Activated CD8-positive, alpha-beta memory T cell treated with anti-CD3 and anti-CD28 coated beads, Interleukin-2, amount 50 U/mL, for 24 hours (primary cell): ENCODE measurements around the gene GOLGA6B.
"Not testable (repeated sequence)": the region's sequence is repeated elsewhere in the genome, so short reads cannot be mapped to it uniquely, and the experiment has no call there.

Experiments
- DNase-seq: peaks from one replicate; pipeline ENCODE4 v3.0.0-alpha.2; 2020; ENCODE audit errors: extremely low read depth

Gene GOLGA6B, protein sequence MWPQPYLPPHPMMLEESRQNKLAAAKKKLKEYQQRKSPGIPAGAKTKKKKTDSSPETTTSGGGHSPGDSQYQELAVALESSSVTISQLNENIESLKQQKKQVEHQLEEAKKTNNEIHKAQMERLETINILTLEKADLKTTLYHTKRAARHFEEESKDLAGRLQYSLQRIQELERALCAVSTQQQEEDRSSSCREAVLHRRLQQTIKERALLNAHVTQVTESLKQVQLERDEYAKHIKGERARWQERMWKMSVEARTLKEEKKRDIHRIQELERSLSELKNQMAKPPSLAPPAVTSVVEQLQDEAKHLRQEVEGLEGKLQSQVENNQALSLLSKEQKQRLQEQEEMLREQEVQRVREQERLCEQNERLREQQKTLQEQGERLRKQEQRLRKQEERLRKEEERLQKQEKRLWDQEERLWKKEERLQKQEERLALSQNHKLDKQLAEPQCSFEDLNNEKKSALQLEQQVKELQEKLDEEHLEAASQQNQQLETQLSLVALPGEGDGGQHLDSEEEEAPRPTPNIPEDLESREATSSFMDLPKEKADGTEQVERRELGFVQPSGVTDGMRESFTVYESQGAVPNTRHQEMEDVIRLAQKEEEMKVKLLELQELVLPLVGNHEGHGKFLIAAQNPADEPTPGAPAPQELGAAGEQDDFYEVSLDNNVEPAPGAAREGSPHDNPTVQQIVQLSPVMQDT

DNA sequence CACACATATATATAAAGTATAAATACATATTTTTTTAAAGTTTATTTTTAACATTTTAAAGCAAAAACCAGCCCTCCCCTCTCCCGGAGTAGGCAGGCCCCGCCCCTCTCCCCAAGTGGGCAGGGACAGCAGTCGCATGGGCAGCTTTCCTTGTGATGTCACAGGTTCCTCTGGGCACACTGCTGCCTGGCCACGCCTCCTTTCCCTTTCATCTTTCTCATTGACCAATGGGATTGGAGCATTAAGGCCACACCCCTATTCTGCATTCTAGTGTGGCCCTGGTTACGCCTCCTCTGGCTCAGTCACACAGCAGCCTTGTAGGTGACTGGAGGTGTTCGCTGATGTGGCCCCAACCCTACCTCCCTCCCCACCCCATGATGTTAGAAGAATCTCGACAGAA, at the start of gene GOLGA6B:
TSS of gene GOLGA6B (plus strand) at position 301 of the 400 bp plus-strand sequence. CDS start at position 342, 41 bp downstream.
- not testable (repeated sequence) for DNase-seq

DNA sequence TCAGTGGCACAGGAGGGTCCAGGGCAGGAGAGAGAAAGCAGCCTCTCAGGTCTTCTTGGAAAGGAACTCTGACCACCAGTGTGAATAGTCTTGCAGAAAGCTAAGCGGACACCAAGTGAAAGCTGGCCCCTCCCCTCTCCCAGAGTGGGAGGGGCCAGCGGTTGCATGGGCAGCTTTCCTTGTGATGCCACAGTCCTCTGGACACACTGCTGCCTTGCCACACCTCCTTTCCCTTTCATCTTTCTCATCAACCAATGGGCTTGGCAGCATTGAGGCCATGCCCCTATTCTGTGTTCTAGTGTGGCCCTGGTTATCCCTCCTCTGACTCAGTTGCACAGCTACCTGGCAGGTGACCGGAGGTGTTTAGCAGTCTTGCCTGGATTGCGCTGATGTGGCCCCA, 49.7 kb upstream of the GOLGA6B start:
- no peak for DNase-seq

DNA sequence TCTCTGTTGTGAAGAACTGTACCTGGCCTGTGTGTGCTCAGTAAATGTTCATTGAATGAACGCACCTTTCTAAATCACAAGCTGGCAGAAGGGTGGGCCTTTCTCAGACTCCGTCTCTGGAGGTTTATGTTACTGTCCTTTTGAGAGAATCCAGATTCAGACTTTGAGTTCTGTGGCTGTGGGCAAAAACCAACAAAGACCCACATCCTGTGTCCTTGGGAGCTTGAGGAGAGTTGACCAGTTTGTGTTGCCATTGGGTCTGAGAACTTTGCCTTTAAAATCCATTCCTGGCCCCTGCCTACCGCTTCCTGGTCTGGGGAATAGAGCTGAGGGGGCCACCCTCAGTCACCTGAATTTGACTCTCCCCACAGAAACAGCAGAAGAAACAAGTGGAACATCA, 46.4 kb upstream of the GOLGA6B start:
- DNase-seq, result not testable (repeated sequence)

DNA sequence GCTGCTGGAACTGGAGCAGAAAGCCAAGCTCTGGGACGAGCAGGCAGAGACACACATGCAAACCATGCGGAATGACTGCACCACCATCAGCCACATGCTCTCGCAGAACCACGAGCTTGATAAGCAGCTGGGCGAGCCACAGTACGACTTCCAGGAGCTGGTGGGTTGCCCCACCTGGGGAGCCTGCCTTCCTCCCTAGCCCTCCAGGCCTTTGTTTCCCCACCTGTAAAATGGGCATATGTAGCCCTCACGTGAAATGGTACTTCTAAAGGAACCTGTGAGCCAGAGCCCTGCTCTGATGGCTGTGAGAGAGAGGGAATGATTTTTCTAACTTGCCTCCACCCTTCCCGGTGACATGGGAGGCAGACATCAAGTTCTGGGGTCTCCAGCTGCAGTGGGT, 44.6 kb upstream of the GOLGA6B start:
- DNase-seq, result no peak

GRCh38 chr15:72612324-72612723, 42.2 kb upstream of the GOLGA6B start:
- DNase-seq, result not testable (repeated sequence)

GRCh38 chr15:72614810-72615532, 39.5 kb upstream of the GOLGA6B start:
- no peak for DNase-seq

DNA sequence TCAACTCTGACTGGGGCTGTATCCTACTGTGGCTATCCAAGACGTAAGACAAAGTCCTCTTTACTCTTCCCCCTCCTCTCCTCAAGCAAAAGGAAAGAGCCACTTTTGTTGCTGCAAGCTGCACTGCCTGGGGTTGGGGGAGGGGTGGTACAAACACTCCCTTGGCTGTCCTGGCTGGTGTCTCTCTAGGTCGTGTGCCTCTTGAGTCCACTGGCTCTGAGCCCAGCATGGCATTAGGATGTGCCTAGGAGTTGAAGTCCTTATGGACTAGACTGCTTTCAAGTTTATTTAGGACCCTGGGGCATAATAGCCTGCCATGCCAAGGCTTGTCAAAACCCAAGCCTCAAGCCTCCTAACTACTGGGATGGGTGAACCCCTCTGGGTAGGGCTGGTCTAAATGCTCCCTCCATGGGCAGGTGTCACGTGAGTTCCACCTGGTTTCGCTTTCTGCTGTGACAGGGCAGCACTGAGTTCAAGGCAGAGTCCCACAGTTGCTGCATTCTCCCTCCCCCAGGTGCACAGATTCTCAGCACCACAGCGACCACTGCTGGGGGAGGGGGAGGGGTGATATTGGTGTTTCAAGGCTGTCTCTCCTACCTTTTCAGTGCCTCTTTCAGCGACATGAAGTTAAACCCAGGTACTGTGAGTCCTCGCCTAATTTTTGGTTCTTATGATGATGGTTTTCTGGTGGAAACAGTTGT, 38.8 kb upstream of the GOLGA6B start:
- not testable (repeated sequence) for DNase-seq

DNA sequence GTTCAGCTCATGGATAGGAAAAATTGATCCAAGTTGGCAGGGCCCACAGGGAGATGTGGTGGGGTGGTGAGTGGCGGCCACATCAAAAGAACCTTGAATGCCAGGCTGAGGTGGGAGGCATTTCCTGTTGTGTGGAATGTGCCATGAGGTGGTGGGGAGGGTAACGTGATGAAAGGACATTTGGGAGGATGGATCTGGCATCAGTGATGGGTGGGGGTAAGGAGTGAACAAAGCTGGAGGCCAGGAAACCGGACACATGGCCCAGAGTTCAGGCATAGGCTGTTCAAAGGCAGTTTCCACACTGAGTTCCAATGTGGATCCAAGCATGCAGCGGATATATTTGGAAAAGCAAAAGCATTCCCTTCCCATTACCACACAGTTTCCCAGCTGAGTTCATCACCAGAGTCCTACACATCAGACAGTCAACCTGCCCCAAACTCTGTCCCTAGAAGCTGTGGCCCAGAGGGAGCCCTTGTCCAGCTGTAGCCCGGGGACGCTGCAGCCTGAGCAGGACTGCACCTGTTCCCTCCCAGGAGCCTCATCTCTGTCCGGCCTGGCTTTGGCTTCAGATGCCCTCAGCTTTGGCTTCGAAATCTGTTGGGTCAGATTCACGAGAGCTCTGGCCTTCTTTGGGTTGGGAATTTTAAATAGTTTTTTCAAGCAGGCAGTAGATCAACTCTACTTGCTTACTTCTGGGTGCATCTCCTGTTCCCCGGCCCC, 37.8 kb upstream of the GOLGA6B start:
- no peak for DNase-seq

DNA sequence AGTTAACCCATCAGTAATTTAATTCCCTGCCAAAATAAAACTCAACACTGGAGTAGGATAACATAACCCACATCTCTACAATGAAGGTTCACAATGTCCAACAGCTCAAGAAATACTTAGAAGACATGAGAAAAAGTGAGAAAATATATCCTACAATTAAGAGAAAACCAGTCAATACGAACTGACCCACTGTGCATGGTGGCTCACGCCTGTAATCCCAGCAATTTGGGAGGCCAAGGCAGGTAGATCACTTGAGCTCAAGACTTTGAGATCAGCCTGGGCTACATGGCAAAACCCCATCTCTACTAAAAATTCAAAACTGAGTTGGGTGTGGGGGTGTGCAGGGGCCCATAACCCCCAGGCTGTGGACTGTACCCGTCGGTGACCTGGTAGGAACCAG, 30.6 kb upstream of the GOLGA6B start:
- DNase-seq, result not testable (repeated sequence)

GRCh38 chr15:72626153-72626552, 28.3 kb upstream of the GOLGA6B start:
- not testable (repeated sequence) for DNase-seq

DNA sequence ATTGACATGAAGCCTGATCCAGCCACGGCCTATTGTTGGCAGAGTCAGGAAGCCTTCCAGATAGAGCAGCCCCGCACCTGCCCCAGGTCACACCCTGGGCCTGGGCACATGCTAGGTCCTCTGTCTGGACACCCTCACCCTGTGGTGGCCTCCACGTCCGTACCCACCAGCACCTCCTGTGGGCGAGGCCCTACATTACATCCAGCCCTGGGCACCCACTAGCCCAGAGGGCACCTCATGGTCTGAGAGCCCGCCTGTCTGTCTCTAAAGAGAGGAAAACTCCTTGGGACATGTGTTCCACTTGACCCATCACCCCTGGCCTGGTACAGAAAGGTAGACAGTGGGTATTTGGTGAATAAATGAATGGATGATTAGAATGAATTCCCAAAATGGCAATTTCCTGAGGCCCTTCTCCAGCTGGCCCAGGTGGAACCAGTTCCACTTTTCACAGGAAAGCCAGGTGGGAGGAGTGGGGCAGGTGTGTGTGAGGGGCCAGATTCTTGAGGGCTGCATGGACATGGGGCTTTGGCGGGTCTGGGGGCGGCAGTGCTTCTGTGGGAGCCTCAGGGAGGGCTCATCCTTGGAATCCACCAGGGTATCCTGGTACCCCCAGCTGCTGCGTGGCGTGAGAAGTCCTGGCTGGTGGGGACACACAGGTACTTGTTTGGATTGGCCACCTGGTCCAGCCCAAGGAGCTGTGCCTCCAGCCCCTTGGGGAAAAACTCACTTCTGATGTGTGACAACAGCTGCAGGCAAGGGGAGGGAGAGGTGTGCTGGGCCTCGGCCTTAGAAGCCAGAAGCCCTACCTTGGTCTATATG, 26.0 kb upstream of the GOLGA6B start:
- not testable (repeated sequence) for DNase-seq

DNA sequence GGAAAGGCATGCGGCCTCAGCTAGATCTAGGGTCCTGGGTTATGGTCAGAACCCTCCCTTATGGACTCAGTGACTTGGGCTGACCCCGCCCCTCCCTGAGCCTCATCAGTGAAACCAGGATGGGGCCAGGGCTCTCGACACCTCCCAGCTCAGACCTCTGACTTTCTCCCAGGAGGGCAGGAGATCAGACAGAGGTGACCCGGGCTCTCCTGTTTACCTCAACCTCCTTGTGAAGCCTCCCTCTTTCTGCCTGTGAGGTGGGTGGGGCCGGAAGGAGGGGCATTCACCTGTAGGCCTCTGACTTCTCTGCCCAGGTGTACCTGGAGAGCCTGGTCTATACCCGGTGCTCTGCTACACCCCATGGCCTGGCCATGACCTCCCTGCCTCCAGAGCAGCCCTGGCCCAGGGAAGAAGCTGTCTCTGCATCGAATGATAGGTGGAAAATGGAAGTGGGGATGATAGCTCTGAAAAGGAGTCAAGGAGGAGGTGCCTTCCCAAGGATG, 25.4 kb upstream of the GOLGA6B start:
- DNase-seq, result not testable (repeated sequence)

DNA sequence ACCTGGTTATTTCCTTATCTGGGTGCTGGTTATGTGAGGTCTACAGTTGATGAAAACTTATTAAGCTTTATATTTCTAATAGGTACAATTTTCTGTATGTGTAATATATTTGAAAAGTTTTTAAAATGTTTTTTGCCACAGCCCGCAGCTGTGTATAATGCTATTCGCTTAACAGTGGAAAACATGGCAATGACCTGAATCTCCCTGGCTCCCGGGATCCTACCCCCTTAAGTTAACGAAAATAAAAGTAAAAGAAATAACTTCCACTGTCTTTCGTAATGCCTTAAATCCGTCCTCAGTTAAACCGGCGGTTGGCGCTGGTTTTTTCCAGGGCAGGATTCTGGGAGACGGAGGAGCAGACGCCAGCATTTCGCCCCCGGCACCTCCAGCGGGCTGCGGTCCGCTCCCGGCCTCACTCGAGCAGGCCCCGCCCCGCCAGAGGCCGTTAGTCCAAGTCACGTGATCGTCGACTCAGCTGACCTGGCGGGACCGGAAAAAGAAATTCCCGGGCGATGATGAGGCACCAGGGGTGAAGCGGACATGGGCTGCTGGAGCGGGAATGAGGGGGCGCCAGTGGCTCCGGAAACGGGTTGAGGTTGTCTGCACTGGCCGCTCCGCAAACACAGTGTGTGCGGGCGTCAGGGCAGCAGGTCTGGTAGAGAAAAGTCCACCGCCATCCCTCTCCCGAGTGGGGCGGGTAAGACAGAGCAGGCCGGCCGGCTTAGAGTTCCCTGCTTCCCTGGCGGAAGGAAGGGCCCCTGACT, 17.8 kb upstream of the GOLGA6B start:
- peak; percentile 21 for DNase-seq

DNA sequence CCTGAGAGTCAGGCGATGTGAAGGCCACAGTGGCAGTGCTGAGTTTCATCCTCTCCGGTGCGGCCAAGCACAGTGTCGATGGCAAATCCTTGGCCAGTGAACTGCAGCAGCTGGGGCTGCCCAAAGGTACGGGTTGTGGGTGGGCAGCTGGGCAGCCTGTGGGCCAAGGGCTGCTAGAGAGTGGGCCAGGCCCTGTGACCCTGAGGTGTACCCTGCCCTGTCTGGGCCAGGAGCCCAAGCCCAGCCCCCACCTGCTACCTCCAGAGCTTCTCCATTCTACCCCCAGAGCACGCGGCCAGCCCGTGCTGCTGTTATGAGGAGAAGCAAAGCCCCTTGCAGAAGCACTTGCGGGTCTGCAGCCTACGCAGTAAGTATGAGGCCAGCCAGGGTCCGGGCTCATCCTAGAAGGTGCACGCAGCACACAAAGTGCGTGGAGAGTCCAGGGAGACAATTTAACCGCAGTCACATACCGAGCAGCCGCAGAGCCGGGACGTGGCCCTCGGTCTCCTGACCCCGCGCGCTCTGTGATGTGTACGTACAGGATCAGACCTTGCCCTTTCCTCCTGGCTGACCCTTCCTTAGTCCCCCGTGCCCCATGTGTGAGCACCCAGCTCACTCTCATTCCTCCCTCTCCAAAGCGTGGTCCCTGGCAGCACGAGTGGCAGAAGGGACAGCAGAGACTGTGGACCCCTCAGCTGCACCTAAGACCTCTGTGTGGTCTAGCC, 14.6 kb upstream of the GOLGA6B start:
- DNase-seq, result not testable (repeated sequence)

- DNase-seq, result not testable (repeated sequence)
Measured at GRCh38 chr15:72642271-72642670, 12.2 kb upstream of the GOLGA6B start.

- not testable (repeated sequence) for DNase-seq
Measured at GRCh38 chr15:72648631-72649253, 5.8 kb upstream of the GOLGA6B start.

GRCh38 chr15:72656014-72656413, 1.5 kb downstream of the GOLGA6B start:
- DNase-seq, result not testable (repeated sequence)

DNA sequence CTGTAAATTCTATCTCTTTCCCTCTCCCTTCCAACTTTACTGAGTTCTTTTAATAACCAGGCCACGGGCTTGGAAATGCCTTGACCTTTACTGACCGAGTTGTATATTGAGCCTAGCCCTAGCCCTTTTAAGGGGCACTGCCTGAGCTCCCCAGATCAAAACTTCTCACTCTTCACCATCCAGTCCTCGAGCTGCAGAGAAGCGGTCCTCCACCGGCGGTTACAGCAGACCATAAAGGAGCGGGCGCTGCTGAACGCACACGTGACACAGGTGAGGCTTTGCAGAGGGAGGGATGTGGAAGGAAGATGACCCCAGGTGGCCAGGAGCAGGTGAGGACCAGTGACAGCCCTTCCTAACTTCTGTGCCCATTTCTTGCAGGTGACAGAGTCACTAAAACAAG, 6.6 kb downstream of the GOLGA6B start:
- not testable (repeated sequence) for DNase-seq
